Measurements from ENCODE around the gene SARDH.

DNA sequence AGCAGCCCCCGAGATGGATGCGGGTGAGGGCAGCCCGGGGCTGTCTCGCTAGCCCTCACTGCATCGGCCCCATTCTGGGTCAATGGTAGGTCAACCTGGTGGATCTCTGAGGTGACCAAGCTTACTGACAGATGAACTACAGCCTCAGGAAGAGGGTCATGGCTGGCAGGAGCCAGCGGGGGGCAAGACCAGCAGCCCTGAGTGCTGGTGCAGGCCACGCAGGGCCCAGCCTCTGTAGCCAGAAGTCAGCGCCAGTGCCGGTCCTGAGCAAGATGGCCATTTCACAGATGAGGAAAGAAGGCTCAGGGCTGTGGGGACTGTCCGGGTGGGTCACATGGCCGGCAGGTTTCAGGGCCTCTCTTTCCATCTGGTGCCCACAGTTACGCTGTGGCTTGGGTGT, 107.0 kb downstream of the SARDH start:
- TF ChIP-seq, protein P1, sequence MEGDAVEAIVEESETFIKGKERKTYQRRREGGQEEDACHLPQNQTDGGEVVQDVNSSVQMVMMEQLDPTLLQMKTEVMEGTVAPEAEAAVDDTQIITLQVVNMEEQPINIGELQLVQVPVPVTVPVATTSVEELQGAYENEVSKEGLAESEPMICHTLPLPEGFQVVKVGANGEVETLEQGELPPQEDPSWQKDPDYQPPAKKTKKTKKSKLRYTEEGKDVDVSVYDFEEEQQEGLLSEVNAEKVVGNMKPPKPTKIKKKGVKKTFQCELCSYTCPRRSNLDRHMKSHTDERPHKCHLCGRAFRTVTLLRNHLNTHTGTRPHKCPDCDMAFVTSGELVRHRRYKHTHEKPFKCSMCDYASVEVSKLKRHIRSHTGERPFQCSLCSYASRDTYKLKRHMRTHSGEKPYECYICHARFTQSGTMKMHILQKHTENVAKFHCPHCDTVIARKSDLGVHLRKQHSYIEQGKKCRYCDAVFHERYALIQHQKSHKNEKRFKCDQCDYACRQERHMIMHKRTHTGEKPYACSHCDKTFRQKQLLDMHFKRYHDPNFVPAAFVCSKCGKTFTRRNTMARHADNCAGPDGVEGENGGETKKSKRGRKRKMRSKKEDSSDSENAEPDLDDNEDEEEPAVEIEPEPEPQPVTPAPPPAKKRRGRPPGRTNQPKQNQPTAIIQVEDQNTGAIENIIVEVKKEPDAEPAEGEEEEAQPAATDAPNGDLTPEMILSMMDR (IDR thresholded peaks at IDR 0.05) = no peak
- TF ChIP-seq POLR2A (IDR thresholded peaks at IDR 0.05) = no peak
